HepG2 (cell line): Measurements from ENCODE around the gene FGF19. TPM values are rescaled to one million over a fixed set of nuclear protein-coding genes. Genes with fewer than 3 reads are reported as not detected.

Experiments
- E2F2 ChIP-seq: sonication (generic); formaldehyde crosslinking; IDR thresholded peaks from 2 replicates; pipeline ENCODE4 v1.4.0; 2020; ENCODE audit warnings: missing genetic modification reagents, borderline replicate concordance
- ELF4 ChIP-seq: sonication (generic); formaldehyde crosslinking; IDR thresholded peaks from 2 replicates; pipeline ENCODE4 v1.5.0; 2020; ENCODE audit warnings: missing genetic modification reagents, mild to moderate bottlenecking, moderate library complexity, borderline replicate concordance
- FOXP1 ChIP-seq, 2 experiments: fragments of 450-650 bp in 1 of 2; IDR thresholded peaks; 2 replicates each; pipeline ENCODE4 v1.6.1; 2017 to 2018; ENCODE audit warnings: antibody characterized with exemption in 1 of 2
- RBFOX2 ChIP-seq: fragments of 200-400 bp; formaldehyde crosslinking; IDR thresholded peaks from 2 replicates; pipeline ENCODE4 v1.6.1; 2017; ENCODE audit warnings: low read depth, mild to moderate bottlenecking, low read length
- RELA ChIP-seq: sonication (generic); formaldehyde crosslinking; IDR thresholded peaks from 2 replicates; pipeline ENCODE4 v1.4.0; 2020; ENCODE audit warnings: missing genetic modification reagents
- RFX1 ChIP-seq: fragments of 450-650 bp; IDR thresholded peaks from 2 replicates; pipeline ENCODE4 v1.6.1; 2017
- SRY ChIP-seq: sonication (generic); formaldehyde crosslinking; IDR thresholded peaks from 2 replicates; pipeline ENCODE4 v1.8.0; 2022; ENCODE audit warnings: mild to moderate bottlenecking, missing genetic modification reagents
- ZBED4 ChIP-seq: sonication (generic); formaldehyde crosslinking; IDR thresholded peaks from 2 replicates; pipeline ENCODE4 v1.4.0; 2020; ENCODE audit warnings: missing genetic modification reagents, borderline replicate concordance
- ZBTB25 ChIP-seq: IDR thresholded peaks from 2 replicates; pipeline ENCODE4 v1.6.1; 2018; ENCODE audit warnings: missing genetic modification reagents
- ZBTB33 ChIP-seq: sonication (generic); formaldehyde crosslinking; IDR thresholded peaks from 2 replicates; pipeline ENCODE4 v1.4.0; 2020; ENCODE audit warnings: missing genetic modification reagents
- ZFP62 ChIP-seq: sonication (generic); formaldehyde crosslinking; IDR thresholded peaks from 2 replicates; pipeline ENCODE4 v1.4.0; 2020; ENCODE audit warnings: missing genetic modification reagents
- ZNF121 ChIP-seq: sonication (generic); formaldehyde crosslinking; IDR thresholded peaks from 2 replicates; pipeline ENCODE4 v1.5.0; 2020; ENCODE audit warnings: mild to moderate bottlenecking, missing genetic modification reagents
- ZNF343 ChIP-seq: sonication (generic); formaldehyde crosslinking; IDR thresholded peaks from 2 replicates; pipeline ENCODE4 v1.4.0; 2020; ENCODE audit warnings: mild to moderate bottlenecking, missing genetic modification reagents
- ZNF564 ChIP-seq: sonication (generic); formaldehyde crosslinking; IDR thresholded peaks from 2 replicates; pipeline ENCODE4 v1.8.1; 2023; ENCODE audit warnings: mild to moderate bottlenecking, missing genetic modification reagents
- ZNF766 ChIP-seq: sonication (generic); formaldehyde crosslinking; IDR thresholded peaks from 2 replicates; pipeline ENCODE4 v1.5.0; 2020; ENCODE audit warnings: missing genetic modification reagents, borderline replicate concordance
- ZNF777 ChIP-seq: sonication (generic); formaldehyde crosslinking; IDR thresholded peaks from 2 replicates; pipeline ENCODE4 v1.4.0; 2020; ENCODE audit warnings: missing genetic modification reagents
- ZNF782 ChIP-seq: sonication (generic); formaldehyde crosslinking; IDR thresholded peaks from 2 replicates; pipeline ENCODE4 v1.4.0; 2020; ENCODE audit warnings: missing genetic modification reagents, mild to moderate bottlenecking, borderline replicate concordance
- ZNF800 ChIP-seq: sonication (generic); formaldehyde crosslinking; IDR thresholded peaks from 2 replicates; pipeline ENCODE4 v1.4.0; 2020; ENCODE audit warnings: missing genetic modification reagents
- ZSCAN12 ChIP-seq: sonication (generic); formaldehyde crosslinking; IDR thresholded peaks from 2 replicates; pipeline ENCODE4 v1.9.0; 2021; ENCODE audit warnings: mild to moderate bottlenecking, missing genetic modification reagents
- polyA plus RNA-seq, 8 experiments: library from polyadenylated mRNA; depleted of rRNA in 3 of 8; stranded (reverse) in 7 of 8; unstranded in 1 of 8; fragments of >200 nt; fragmentation: Illumina TruSeq in 4 of 8; extraction: Trizol in 4 of 8; gene quantifications; 2 replicates each; pipeline versions ENCODE4 v1.2.1 to v1.2.3, GENCODE V29; 2011 to 2016; ENCODE audit warnings: low read depth in 4 of 8, missing spikeins in 1 of 8, mixed read lengths in 1 of 8; ENCODE audit not compliant: insufficient read depth in 1 of 8
- total RNA-seq, 5 experiments: library from RNA; depleted of rRNA; stranded (reverse); fragments of >200 nt; fragmentation: Illumina TruSeq; extraction: Trizol; gene quantifications; 2 replicates each; pipeline ENCODE4 v1.2.3, GENCODE V29; 2016; ENCODE audit warnings: low read depth in 1 of 5

The FGF19 gene
- total and polyA plus RNA-seq, 2 of the 13 experiments (the other 11 are each of a cell fraction or from before 2014, with no cell fraction given) = 0.07 TPM; not detected in 1

GRCh38 chr11:69705901-69706787 lies 2.3 kb upstream of the FGF19 start (continued):
- TF ChIP-seq ZBED4 (0 out of 2 replicates have a peak, but pooled peaks have one; percentile 19), ZBTB33 (CRISPR knock-in tag) (peak; percentile 4; the same call in 1 of the 2 replicates), ZBTB25 (CRISPR knock-in tag) (no peak), RELA (CRISPR knock-in tag) (no peak), ZFP62 (CRISPR knock-in tag) (no peak), RBFOX2 (no peak), ZSCAN12 (CRISPR knock-in tag) (no peak), FOXP1 (IDR thresholded peaks at IDR 0.05) (no peak), FOXP1 (CRISPR knock-in tag; IDR thresholded peaks at IDR 0.05) (no peak), ZNF343 (CRISPR knock-in tag) (no peak; the same call in none of the 2 replicates), ZNF121 (peak; percentile 42; the same call in 1 of the 2 replicates), ZNF782 (CRISPR knock-in tag) (no peak), ZNF800 (CRISPR knock-in tag) (no peak), ELF4 (CRISPR knock-in tag) (no peak), SRY (CRISPR knock-in tag) (no peak), E2F2 (CRISPR knock-in tag) (no peak), ZNF766 (CRISPR knock-in tag) (no peak), ZNF564 (CRISPR knock-in tag) (no peak), ZNF777 (no peak), RFX1 (no peak)
